GM13976 (cell line): ENCODE data around the gene GRID1.

ENCODE experiments used
- DNase-seq: peaks from one replicate; pipeline ENCODE4 v3.0.0; 2012; ENCODE audit warnings: low spot score
- CTCF ChIP-seq: IDR thresholded peaks from 2 replicates; pipeline ENCODE4 v1.5.1; 2012; ENCODE audit warnings: borderline replicate concordance, mild to moderate bottlenecking; ENCODE audit not compliant: insufficient read depth; ENCODE audit errors: extremely low read depth, missing control alignments, control extremely low read depth
- in situ Hi-C: fragments of 300-500 bp; cut with MboI; formaldehyde crosslinking; loops from one replicate; pipeline ENCODE4 v1.12.0; 2022; ENCODE audit warnings: low sequenced_read_pairs, mixed read lengths, inconsistent platforms; ENCODE audit not compliant: unreplicated experiment

Gene GRID1

GRCh38 chr10:86063341-86063740 lies 303.3 kb downstream of the GRID1 start:
- in situ Hi-C loops, result no loop called here
- no peak for DNase-seq
- TF ChIP-seq CTCF, result no peak

GRCh38 chr10:86062647-86063145 lies 303.9 kb downstream of the GRID1 start:
- TF ChIP-seq CTCF, result no peak
- in situ Hi-C loops, result no loop called here
- no peak for DNase-seq

- no peak for DNase-seq
- in situ Hi-C loops, result no loop called here
- TF ChIP-seq CTCF, result no peak
Measured at GRCh38 chr10:86062198-86062550, 304.4 kb downstream of the GRID1 start.

GRCh38 chr10:86061278-86062197 lies 305.1 kb downstream of the GRID1 start:
- TF ChIP-seq CTCF, result no peak
- DNase-seq, result no peak
- in situ Hi-C loops, result no loop called here

- in situ Hi-C loops, result no loop called here
- no peak for DNase-seq
- TF ChIP-seq CTCF, result no peak
Measured at GRCh38 chr10:86060386-86061277, 306.0 kb downstream of the GRID1 start.

- in situ Hi-C loops, result no loop called here
- TF ChIP-seq CTCF, result no peak
- DNase-seq, result no peak
Measured at GRCh38 chr10:86059892-86060291, 306.7 kb downstream of the GRID1 start.
